Measurements from ENCODE around the gene WDFY2. TPM values are rescaled to one million over a fixed set of nuclear protein-coding genes. Genes with fewer than 3 reads are reported as not detected.

WDFY2 gene
- total and polyA plus RNA-seq, 8 donors, result 1.4 to 22.6 (median 10.4) TPM

DNA sequence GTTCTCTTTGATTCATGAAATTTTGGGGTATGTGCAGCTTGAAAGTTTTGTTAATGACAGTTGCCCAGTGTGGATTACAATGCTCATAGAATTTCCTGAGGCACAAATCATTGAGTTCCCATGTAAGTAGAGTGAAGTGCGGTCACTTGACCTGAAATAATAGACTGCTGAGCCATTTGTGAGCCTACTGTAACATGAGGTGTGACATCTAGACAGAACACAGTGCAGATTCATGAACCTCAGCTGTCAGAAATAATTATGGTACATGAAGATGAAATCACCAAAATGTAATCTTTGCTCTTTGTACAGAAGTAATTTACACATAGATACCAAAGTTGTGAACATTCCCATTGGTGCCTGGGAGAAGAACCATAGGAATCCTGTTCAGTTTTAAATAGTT lies 135.1 kb downstream of the WDFY2 start:
- DNase-seq, result no peak
- Histone ChIP-seq H3K27me3 (no peaks in the 10 kb centered on the region), H3K36me3 (peaks cover 0 to 10% (median 7%) of the 10 kb centered on the region in 4 donors), H3K27ac (no peak overlapping the region), H3K4me1 (peaks cover 0 to 5% (median 2%) of the 10 kb centered on the region in 4 donors), H3K9me3 (no peaks in the 10 kb centered on the region), H3K4me3 (no peak overlapping the region)
- 97 to 100% (median 100%) methylated on average over 1 of the region's 1 CpG for WGBS, 5 donors
- intact Hi-C loops (cut with DNase I; ENCODE audit: low total_unique reads), result no loop called here
- no peak for TF ChIP-seq POLR2AphosphoS5 (IDR thresholded peaks at IDR 0.05)
- TF ChIP-seq POLR2A (IDR thresholded peaks at IDR 0.05), result no peak
- TF ChIP-seq, protein P1, sequence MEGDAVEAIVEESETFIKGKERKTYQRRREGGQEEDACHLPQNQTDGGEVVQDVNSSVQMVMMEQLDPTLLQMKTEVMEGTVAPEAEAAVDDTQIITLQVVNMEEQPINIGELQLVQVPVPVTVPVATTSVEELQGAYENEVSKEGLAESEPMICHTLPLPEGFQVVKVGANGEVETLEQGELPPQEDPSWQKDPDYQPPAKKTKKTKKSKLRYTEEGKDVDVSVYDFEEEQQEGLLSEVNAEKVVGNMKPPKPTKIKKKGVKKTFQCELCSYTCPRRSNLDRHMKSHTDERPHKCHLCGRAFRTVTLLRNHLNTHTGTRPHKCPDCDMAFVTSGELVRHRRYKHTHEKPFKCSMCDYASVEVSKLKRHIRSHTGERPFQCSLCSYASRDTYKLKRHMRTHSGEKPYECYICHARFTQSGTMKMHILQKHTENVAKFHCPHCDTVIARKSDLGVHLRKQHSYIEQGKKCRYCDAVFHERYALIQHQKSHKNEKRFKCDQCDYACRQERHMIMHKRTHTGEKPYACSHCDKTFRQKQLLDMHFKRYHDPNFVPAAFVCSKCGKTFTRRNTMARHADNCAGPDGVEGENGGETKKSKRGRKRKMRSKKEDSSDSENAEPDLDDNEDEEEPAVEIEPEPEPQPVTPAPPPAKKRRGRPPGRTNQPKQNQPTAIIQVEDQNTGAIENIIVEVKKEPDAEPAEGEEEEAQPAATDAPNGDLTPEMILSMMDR (IDR thresholded peaks at IDR 0.05), result no peak

DNA sequence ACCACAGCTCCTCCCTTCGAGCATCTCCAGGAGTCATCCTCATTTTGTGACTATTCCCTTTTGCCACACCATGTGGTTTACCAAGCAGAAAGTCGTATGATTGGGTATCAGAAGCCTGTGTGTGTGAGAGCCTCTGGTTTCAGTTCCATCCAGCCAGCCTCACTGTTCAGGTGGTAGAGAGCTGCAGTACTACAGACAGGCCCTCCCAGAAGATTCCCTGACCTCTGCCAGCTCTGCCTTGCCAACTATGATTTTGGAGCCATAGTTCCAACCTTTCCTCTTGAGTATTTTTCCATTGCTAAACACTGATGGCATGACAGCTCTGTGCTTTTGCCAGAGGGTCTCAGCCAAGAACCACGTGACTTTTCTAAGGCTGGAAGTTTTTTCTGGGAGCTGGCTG lies 137.2 kb downstream of the WDFY2 start:
- Histone ChIP-seq H3K9me3 (no peaks in the 10 kb centered on the region), H3K4me3 (no peak overlapping the region), H3K27me3 (no peaks in the 10 kb centered on the region), H3K27ac (peak overlapping the region in 1 of 5 donors; percentile 11), H3K4me1 (peaks cover 0 to 9% (median 1%) of the 10 kb centered on the region in 4 donors), H3K36me3 (peaks cover 0 to 10% (median 7%) of the 10 kb centered on the region in 4 donors)
- WGBS, 5 donors, result 63 to 90% (median 70%) methylated on average over 3 of the region's 3 CpGs
- TF ChIP-seq EP300 (IDR thresholded peaks at IDR 0.05) (no peak), POLR2A (IDR thresholded peaks at IDR 0.05) (no peak), POLR2AphosphoS5 (IDR thresholded peaks at IDR 0.05) (no peak)
- TF ChIP-seq, protein P1 (IDR thresholded peaks at IDR 0.05), result no peak
- peak in 1 of 2 donors; percentile 27 for DNase-seq
- intact Hi-C loops (cut with DNase I; ENCODE audit: low total_unique reads), result no loop called here

DNA sequence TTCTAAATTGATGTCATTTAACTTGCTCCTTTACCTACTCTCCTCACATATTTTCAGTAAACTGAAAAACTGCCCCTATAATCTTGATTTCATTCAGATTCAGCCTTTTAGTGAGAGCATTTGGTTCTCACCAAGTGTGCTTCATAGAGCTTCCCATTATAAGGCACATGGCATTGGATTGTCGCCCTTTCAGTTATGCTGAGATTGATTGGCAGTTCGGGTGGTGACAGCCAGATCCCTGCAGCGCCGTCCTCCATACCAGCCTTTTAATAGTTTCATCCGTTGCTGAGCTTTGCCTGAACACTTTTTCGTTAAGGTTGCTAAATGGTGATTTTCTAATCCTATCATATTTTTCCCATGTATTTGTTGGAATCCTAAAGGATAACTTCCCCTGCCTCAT lies 139.3 kb downstream of the WDFY2 start:
- peaks cover 0 to 17% (median 11%) of the 10 kb centered on the region in 4 donors for H3K36me3 ChIP-seq
- no peak overlapping the region for H3K4me3 ChIP-seq
- no peaks in the 10 kb centered on the region for H3K27me3 ChIP-seq
- 92 to 97% (median 96%) methylated on average over 6 of the region's 6 CpGs for WGBS, 5 donors
- peaks cover 9 to 29% (median 15%) of the 10 kb centered on the region in 4 donors for H3K4me1 ChIP-seq
- no peak for DNase-seq
- no peak for TF ChIP-seq POLR2A (IDR thresholded peaks at IDR 0.05)
- TF ChIP-seq, protein P1 (IDR thresholded peaks at IDR 0.05), result no peak
- TF ChIP-seq POLR2AphosphoS5 (IDR thresholded peaks at IDR 0.05), result no peak
- TF ChIP-seq EP300 (IDR thresholded peaks at IDR 0.05), result no peak
- intact Hi-C loops (cut with DNase I; ENCODE audit: low total_unique reads), result no loop called here
- H3K9me3 ChIP-seq, result no peaks in the 10 kb centered on the region
- no peak overlapping the region for H3K27ac ChIP-seq

DNA sequence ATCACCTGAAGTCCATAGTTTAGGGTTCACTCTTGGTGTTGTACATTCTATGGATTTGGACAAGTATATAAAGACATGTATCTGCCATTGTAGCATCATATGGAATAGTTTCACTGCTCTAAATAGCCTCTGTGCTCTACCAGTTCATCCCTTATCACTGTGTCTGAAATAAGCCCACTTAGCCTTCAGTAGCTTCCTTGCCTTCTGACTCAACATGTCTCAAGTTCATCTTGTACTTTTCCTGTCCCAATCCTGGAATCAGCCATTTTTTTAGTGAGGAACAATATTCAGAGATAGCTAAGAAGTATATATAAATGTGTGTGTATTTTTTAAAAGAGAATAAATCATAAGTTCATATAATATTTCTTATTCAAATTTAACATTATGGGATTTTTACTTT lies 140.5 kb downstream of the WDFY2 start:
- Histone ChIP-seq H3K27me3 (no peaks in the 10 kb centered on the region), H3K36me3 (peaks cover 0 to 11% (median 6%) of the 10 kb centered on the region in 4 donors), H3K27ac (no peak overlapping the region), H3K4me1 (peaks cover 9 to 41% (median 23%) of the 10 kb centered on the region in 4 donors), H3K9me3 (no peaks in the 10 kb centered on the region), H3K4me3 (no peak overlapping the region)
- TF ChIP-seq POLR2A (IDR thresholded peaks at IDR 0.05) (no peak), POLR2AphosphoS5 (IDR thresholded peaks at IDR 0.05) (no peak), EP300 (IDR thresholded peaks at IDR 0.05) (no peak)
- TF ChIP-seq, protein P1 (IDR thresholded peaks at IDR 0.05), result no peak
- no peak for DNase-seq
- intact Hi-C loops (cut with DNase I; ENCODE audit: low total_unique reads), result no loop called here

Measured in stomach (tissue), 9 donors.